ENCODE data around the gene CCT6B. TPM values are rescaled to one million over a fixed set of nuclear protein-coding genes. Genes with fewer than 3 reads are reported as not detected.

The CCT6B gene
- total and polyA plus RNA-seq, 2 of the 13 experiments (the other 11 are each of a cell fraction or from before 2014, with no cell fraction given), result 0.41 to 1.4 TPM

- Histone ChIP-seq H3K79me2 (ENCODE audit: insufficient read depth, low read length) (no peaks in the 10 kb centered on the region), H3K9ac (ENCODE audit: insufficient read depth, low read depth, low read length) (no peak overlapping the region), H3K27ac (ENCODE audit: extremely low read length, insufficient read depth, low read length) (no peak overlapping the region), H4K20me1 (ENCODE audit: insufficient read depth, low read length) (no peaks in the 10 kb centered on the region), H2AFZ (ENCODE audit: low read length) (no peak overlapping the region), H3K36me3 (replicated peaks in 1 of 2; ENCODE audit: control insufficient read depth in 1 of 2, insufficient read depth in 2 of 2, low read length in 2 of 2) (peaks cover 19 to 96% of the 10 kb centered on the region in 2 experiments), H3K9me3 (ENCODE audit: low read length) (no peaks in the 10 kb centered on the region), H3K27me3 (ENCODE audit: control insufficient read depth in 1 of 2, insufficient read depth in 2 of 2, low read length in 2 of 2) (no peaks in the 10 kb centered on the region), H3K4me2 (ENCODE audit: low read depth, low read length) (no peak overlapping the region), H3K4me3 (replicated peaks in 1 of 3; ENCODE audit: insufficient read depth in 1 of 3, low read depth in 2 of 3, low read length in 3 of 3) (no peak overlapping the region), H3K4me1 (ENCODE audit: insufficient read depth, low read length) (no peaks in the 10 kb centered on the region)
- FAIRE-seq, result no peak
- WGBS (ENCODE audit: low lambda C conversion rate), result 100% methylated on average over 2 of the region's 2 CpGs
- CTCF ChIA-PET (ENCODE audit: low intra/inter-chr PET ratio, low total read pairs), result no interaction called here
- DNase-seq (ENCODE audit: low spot score), result no peak
- ATAC-seq, result no peak
- in situ Hi-C loops (cut with HindIII; ENCODE audit: extremely low pct_ligation_motif_present, low pct_unique_long_range_greater_than_20kb), result no loop called here
- POLR2A ChIA-PET, result no interaction called here
- no TSS peak for BruUV-seq (replicated peaks)
- intact Hi-C loops (cut with micrococcal nuclease; ENCODE audit: unreplicated experiment), result no loop called here
- no peak for TF ChIP-seq U2AF2 (IDR thresholded peaks at IDR 0.05; ENCODE audit: low read depth, low read length)
- no peak for TF ChIP-seq CBFB (CRISPR knock-in tag; IDR thresholded peaks at IDR 0.05)
- TF ChIP-seq, protein P1, sequence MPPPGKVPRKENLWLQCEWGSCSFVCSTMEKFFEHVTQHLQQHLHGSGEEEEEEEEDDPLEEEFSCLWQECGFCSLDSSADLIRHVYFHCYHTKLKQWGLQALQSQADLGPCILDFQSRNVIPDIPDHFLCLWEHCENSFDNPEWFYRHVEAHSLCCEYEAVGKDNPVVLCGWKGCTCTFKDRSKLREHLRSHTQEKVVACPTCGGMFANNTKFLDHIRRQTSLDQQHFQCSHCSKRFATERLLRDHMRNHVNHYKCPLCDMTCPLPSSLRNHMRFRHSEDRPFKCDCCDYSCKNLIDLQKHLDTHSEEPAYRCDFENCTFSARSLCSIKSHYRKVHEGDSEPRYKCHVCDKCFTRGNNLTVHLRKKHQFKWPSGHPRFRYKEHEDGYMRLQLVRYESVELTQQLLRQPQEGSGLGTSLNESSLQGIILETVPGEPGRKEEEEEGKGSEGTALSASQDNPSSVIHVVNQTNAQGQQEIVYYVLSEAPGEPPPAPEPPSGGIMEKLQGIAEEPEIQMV (CRISPR knock-in tag; IDR thresholded peaks at IDR 0.05; ENCODE audit: low read depth), result no peak
- TF ChIP-seq SKIL (CRISPR knock-in tag; IDR thresholded peaks at IDR 0.05; ENCODE audit: borderline replicate concordance), result no peak
- no peak for TF ChIP-seq SNRNP70 (IDR thresholded peaks at IDR 0.05; ENCODE audit: low read depth, low read length)
- TF ChIP-seq TRIM22 (IDR thresholded peaks at IDR 0.05), result no peak
- TF ChIP-seq KDM5B (CRISPR knock-in tag; IDR thresholded peaks at IDR 0.05; ENCODE audit: borderline replicate concordance), result no peak
- no peak for TF ChIP-seq YEATS2 (CRISPR knock-in tag; IDR thresholded peaks at IDR 0.05; ENCODE audit: borderline replicate concordance)
- TF ChIP-seq TCF12 (IDR thresholded peaks at IDR 0.05), result no peak
- TF ChIP-seq TCF12 (CRISPR knock-in tag; IDR thresholded peaks at IDR 0.05), result no peak
- TF ChIP-seq ZNF10 (CRISPR knock-in tag; IDR thresholded peaks at IDR 0.05; ENCODE audit: borderline replicate concordance, low read depth), result no peak
- no peak for TF ChIP-seq EP300 (IDR thresholded peaks at IDR 0.05; ENCODE audit: low read depth in 2 of 2, low read length in 2 of 2)
- TF ChIP-seq EP300 (CRISPR knock-in tag; IDR thresholded peaks at IDR 0.05; ENCODE audit: borderline replicate concordance), result no peak
- no peak for TF ChIP-seq BRCA1 (CRISPR knock-in tag; IDR thresholded peaks at IDR 0.05)
- no peak for TF ChIP-seq FOXJ3 (CRISPR knock-in tag; IDR thresholded peaks at IDR 0.05; ENCODE audit: borderline replicate concordance)
- TF ChIP-seq ZNF33B (CRISPR knock-in tag; IDR thresholded peaks at IDR 0.05), result no peak
- TF ChIP-seq, protein P2, sequence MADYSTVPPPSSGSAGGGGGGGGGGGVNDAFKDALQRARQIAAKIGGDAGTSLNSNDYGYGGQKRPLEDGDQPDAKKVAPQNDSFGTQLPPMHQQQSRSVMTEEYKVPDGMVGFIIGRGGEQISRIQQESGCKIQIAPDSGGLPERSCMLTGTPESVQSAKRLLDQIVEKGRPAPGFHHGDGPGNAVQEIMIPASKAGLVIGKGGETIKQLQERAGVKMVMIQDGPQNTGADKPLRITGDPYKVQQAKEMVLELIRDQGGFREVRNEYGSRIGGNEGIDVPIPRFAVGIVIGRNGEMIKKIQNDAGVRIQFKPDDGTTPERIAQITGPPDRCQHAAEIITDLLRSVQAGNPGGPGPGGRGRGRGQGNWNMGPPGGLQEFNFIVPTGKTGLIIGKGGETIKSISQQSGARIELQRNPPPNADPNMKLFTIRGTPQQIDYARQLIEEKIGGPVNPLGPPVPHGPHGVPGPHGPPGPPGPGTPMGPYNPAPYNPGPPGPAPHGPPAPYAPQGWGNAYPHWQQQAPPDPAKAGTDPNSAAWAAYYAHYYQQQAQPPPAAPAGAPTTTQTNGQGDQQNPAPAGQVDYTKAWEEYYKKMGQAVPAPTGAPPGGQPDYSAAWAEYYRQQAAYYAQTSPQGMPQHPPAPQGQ (CRISPR knock-in tag; IDR thresholded peaks at IDR 0.05; ENCODE audit: borderline replicate concordance), result no peak
- TF ChIP-seq ZNF205 (CRISPR knock-in tag; IDR thresholded peaks at IDR 0.05), result no peak
- TF ChIP-seq ZNF598 (CRISPR knock-in tag; IDR thresholded peaks at IDR 0.05; ENCODE audit: borderline replicate concordance), result no peak
- TF ChIP-seq RFX3 (CRISPR knock-in tag; IDR thresholded peaks at IDR 0.05), result no peak
Measured at GRCh38 chr17:34993031-34993430, 31.8 kb upstream of the CCT6B start.
